ENCODE results near the gene MITF. TPM values are rescaled to one million over a fixed set of nuclear protein-coding genes. Genes with fewer than 3 reads are reported as not detected.

MITF gene
- total RNA-seq (1 to 10 TPM; 2.2 to 2.9 TPM), polyA plus RNA-seq (1 to 10 TPM in 1 of 2 donors, under 1 TPM in 1; 0.91 to 2.4 TPM)

DNA sequence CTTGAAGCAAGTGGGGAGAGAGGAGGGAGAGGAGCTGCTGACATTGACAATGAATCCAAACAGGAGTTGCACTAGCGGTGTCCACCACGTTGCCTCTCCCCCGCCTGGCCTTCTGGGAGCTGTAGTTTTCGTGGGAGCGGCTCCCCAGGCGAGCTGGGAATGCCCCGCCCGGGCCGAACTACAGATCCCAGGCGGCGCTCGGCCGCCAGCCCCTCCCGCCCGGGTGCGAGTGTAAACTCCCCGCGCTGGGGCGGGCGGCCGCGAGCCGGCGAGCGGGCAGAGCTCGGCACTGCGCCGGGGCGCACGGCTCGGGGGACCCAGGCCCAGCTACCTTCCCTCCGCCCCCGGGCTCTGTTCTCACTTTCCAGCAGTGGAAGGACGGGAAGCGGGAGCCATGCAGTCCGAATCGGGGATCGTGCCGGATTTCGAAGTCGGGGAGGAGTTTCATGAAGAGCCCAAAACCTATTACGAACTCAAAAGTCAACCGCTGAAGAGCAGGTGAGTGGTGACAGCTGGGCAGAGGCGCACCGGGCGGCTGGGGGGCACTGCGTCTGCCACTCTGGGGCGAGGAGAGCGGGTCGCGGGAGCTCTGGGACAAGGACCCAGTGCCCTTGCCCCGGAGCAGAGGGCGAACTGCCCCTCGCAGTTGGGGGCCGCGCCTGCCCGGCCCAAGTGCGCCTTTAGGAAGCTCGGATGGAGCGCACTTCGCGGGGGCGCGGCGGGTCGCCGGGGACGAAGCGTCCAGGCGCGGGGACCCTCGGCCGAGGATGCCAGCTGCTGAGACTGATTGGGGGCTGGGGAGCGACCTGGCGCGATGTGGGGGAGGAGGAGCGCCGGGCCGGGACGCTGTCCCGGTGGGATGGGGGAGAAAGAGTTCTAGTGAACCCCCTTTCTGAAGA is at the start of gene MITF:
Gene MITF (plus strand): TSS at position 261 of the 899 bp plus-strand sequence. CDS start 134 bp downstream, at position 395.
- 1% methylated on average over 81 of the region's 81 CpGs for WGBS
- Histone ChIP-seq H3K9ac (ENCODE audit: low read depth in 1 of 2, low read length in 2 of 2) (peak within 1 kb of the TSS; percentile 64 to 77), H3K27me3 (ENCODE audit: control insufficient read depth in 4 of 4, insufficient read depth in 4 of 4, low read length in 3 of 4) (no peaks in the 10 kb centered on the region), H3K27ac (ENCODE audit: low read depth in 1 of 2, low read length in 2 of 2) (peak within 1 kb of the TSS; percentile 70 to 71), H3K4me3 (ENCODE audit: low read depth in 1 of 3, low read length in 3 of 3) (peak within 1 kb of the TSS; percentile 84 to 97 (median 87)), H3K9me3 (ENCODE audit: control insufficient read depth in 4 of 4, low read length in 3 of 4) (no peaks in the 10 kb centered on the region), H3K4me1 (ENCODE audit: control insufficient read depth in 4 of 4, insufficient read depth in 4 of 4, low read length in 3 of 4) (peaks cover 0 to 20% (median 9%) of the 10 kb centered on the region in 4 donors), H3K36me3 (ENCODE audit: control insufficient read depth in 4 of 4, insufficient read depth in 3 of 4, low read depth in 1 of 4, low read length in 3 of 4) (no peaks in the 10 kb centered on the region)
- DNase-seq (ENCODE audit: low spot score) = peak; percentile 88
- no peak for TF ChIP-seq HNF4G (IDR thresholded peaks at IDR 0.05)
- TF ChIP-seq, protein P1, sequence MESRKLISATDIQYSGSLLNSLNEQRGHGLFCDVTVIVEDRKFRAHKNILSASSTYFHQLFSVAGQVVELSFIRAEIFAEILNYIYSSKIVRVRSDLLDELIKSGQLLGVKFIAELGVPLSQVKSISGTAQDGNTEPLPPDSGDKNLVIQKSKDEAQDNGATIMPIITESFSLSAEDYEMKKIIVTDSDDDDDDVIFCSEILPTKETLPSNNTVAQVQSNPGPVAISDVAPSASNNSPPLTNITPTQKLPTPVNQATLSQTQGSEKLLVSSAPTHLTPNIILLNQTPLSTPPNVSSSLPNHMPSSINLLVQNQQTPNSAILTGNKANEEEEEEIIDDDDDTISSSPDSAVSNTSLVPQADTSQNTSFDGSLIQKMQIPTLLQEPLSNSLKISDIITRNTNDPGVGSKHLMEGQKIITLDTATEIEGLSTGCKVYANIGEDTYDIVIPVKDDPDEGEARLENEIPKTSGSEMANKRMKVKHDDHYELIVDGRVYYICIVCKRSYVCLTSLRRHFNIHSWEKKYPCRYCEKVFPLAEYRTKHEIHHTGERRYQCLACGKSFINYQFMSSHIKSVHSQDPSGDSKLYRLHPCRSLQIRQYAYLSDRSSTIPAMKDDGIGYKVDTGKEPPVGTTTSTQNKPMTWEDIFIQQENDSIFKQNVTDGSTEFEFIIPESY (IDR thresholded peaks at IDR 0.05) = no peak
- TF ChIP-seq REST (IDR thresholded peaks at IDR 0.05) = peak; percentile 47
- peak; percentile 76 for TF ChIP-seq YY1 (IDR thresholded peaks at IDR 0.05)
- TF ChIP-seq SP1 (IDR thresholded peaks at IDR 0.05) = peak; percentile 23
- TF ChIP-seq JUND (IDR thresholded peaks at IDR 0.05) = no peak
- TF ChIP-seq RAD21 (IDR thresholded peaks at IDR 0.05) = peak in 1 of 2 donors; percentile 21
- TF ChIP-seq, protein P2, sequence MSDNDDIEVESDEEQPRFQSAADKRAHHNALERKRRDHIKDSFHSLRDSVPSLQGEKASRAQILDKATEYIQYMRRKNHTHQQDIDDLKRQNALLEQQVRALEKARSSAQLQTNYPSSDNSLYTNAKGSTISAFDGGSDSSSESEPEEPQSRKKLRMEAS (IDR thresholded peaks at IDR 0.05) = peak; percentile 41

DNA sequence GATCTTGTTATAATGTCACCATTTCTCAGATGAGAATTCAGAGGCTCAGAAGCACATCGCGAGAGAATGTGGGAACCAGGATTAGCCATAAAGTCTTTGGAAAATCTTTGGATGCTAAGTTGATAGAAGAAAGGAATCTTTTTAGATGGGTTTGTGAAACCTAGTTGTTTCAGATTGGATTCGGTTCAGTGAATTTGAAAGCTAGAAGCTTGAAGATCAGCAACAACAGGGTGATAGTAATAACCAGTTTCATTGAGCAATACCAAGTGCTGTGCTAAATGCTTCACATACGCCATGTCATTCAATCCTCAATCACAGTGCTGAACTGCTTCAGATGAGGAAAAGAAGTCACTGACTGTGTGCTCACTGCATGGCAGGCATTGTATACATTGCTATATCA is 47.4 kb upstream of the MITF start:
- no peaks in the 10 kb centered on the region for H3K9me3 ChIP-seq (ENCODE audit: control insufficient read depth in 4 of 4, low read length in 3 of 4)
- TF ChIP-seq FOXA1 (IDR thresholded peaks at IDR 0.05) (no peak), RXRA (IDR thresholded peaks at IDR 0.05) (no peak), NR2F2 (IDR thresholded peaks at IDR 0.05) (no peak), JUND (IDR thresholded peaks at IDR 0.05) (no peak), TAF1 (conservative IDR thresholded peaks at IDR 0.05) (no peak), EGR1 (IDR thresholded peaks at IDR 0.05; ENCODE audit: low read depth in 2 of 2) (no peak), REST (IDR thresholded peaks at IDR 0.05) (no peak), GABPA (IDR thresholded peaks at IDR 0.05 in 1 of 2, conservative IDR thresholded peaks at IDR 0.05 in 1 of 2) (no peak), RAD21 (IDR thresholded peaks at IDR 0.05) (no peak), YY1 (IDR thresholded peaks at IDR 0.05) (no peak)
- TF ChIP-seq, protein P3, sequence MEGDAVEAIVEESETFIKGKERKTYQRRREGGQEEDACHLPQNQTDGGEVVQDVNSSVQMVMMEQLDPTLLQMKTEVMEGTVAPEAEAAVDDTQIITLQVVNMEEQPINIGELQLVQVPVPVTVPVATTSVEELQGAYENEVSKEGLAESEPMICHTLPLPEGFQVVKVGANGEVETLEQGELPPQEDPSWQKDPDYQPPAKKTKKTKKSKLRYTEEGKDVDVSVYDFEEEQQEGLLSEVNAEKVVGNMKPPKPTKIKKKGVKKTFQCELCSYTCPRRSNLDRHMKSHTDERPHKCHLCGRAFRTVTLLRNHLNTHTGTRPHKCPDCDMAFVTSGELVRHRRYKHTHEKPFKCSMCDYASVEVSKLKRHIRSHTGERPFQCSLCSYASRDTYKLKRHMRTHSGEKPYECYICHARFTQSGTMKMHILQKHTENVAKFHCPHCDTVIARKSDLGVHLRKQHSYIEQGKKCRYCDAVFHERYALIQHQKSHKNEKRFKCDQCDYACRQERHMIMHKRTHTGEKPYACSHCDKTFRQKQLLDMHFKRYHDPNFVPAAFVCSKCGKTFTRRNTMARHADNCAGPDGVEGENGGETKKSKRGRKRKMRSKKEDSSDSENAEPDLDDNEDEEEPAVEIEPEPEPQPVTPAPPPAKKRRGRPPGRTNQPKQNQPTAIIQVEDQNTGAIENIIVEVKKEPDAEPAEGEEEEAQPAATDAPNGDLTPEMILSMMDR (IDR thresholded peaks at IDR 0.05; ENCODE audit: low read depth, low read length, missing input control) = no peak
- TF ChIP-seq, protein P4, sequence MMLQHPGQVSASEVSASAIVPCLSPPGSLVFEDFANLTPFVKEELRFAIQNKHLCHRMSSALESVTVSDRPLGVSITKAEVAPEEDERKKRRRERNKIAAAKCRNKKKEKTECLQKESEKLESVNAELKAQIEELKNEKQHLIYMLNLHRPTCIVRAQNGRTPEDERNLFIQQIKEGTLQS (IDR thresholded peaks at IDR 0.05) = no peak
- TF ChIP-seq, protein P1 (IDR thresholded peaks at IDR 0.05) = no peak

More for the DNA sequence above, 47.4 kb upstream of the MITF start:
- 88% methylated on average over 4 of the region's 4 CpGs for WGBS
- Histone ChIP-seq H3K9ac (ENCODE audit: low read depth in 1 of 2, low read length in 2 of 2) (no peak overlapping the region), H3K36me3 (ENCODE audit: control insufficient read depth in 4 of 4, insufficient read depth in 3 of 4, low read depth in 1 of 4, low read length in 3 of 4) (no peaks in the 10 kb centered on the region), H3K4me3 (ENCODE audit: low read depth in 1 of 3, low read length in 3 of 3) (no peak overlapping the region), H3K27ac (ENCODE audit: low read depth in 1 of 2, low read length in 2 of 2) (no peak overlapping the region), H3K27me3 (ENCODE audit: control insufficient read depth in 4 of 4, insufficient read depth in 4 of 4, low read length in 3 of 4) (peaks cover 0 to 2% (median 0%) of the 10 kb centered on the region in 4 donors), H3K4me1 (ENCODE audit: control insufficient read depth in 4 of 4, insufficient read depth in 4 of 4, low read length in 3 of 4) (peaks cover 0 to 2% (median 0%) of the 10 kb centered on the region in 4 donors)
- DNase-seq (ENCODE audit: low spot score) = no peak
